Left colon (tissue), 2 donors: ENCODE results near the gene ACRBP. TPM values are rescaled to one million over a fixed set of nuclear protein-coding genes. Genes with fewer than 3 reads are reported as not detected.
A peak's percentile ranks its signal among the peaks of the same experiment; 100 is the strongest.

Source experiments
- ATAC-seq: fragments of 200-7000 bp; cut with Tn5 transposase; one replicate; pipeline ENCODE4 v1.9.1; 2020; ENCODE audit warnings: mild to moderate bottlenecking, moderate library complexity
- DNase-seq, 2 donors: peaks; one replicate each; pipeline ENCODE4 v3.0.0-alpha.2; 2020
- intact Hi-C, 2 donors: fragments of 100-400 bp; cut with DNase I in 1 of 2; cut with micrococcal nuclease in 1 of 2; formaldehyde crosslinking; loops; one replicate each; pipeline versions ENCODE4 v1.11.2 to v1.14.0; 2022; cut with DNase I, micrococcal nuclease
- total RNA-seq, 2 donors: library from RNA; stranded (reverse); fragmentation: NEBNext Ultra II Directional; extraction: Animal tissue kit (Norgen Biotek cat#: 25700); gene quantifications; one replicate each; pipeline ENCODE4 v1.2.1, GENCODE V29; 2021
- donor health status: DM: no; HTN: no; CAD: no.
- donor health status: DM: yes; HTN: yes; CAD: no.

ACRBP gene
- total RNA-seq, 2 donors from 2014 or later, result 2.9 to 3.4 TPM

- ATAC-seq, result no peak
- no peak for DNase-seq
- intact Hi-C loops, result no loop called here
Observed at GRCh38 chr12:6620885-6621274, 26.4 kb downstream of the ACRBP start.

- intact Hi-C loops, result no loop called here
- no peak for DNase-seq
Observed at GRCh38 chr12:6620137-6620884, 26.9 kb downstream of the ACRBP start.

GRCh38 chr12:6618483-6619225 lies 28.6 kb downstream of the ACRBP start:
- ATAC-seq (no peak), DNase-seq (no peak)
- intact Hi-C loops, result no loop called here

More at GRCh38 chr12:6620137-6620884, 26.9 kb downstream of the ACRBP start:
- ATAC-seq, result no peak

- intact Hi-C loops, result no loop called here
- no peak for ATAC-seq
- DNase-seq, result no peak
Observed at GRCh38 chr12:6615802-6616201, 31.4 kb downstream of the ACRBP start.

- ATAC-seq, result peak; percentile 6
- DNase-seq, result no peak
- intact Hi-C loops, result no loop called here
Observed at GRCh38 chr12:6614513-6615172, 32.6 kb downstream of the ACRBP start.

GRCh38 chr12:6613776-6614512 lies 33.3 kb downstream of the ACRBP start:
- intact Hi-C loops, result no loop called here
- ATAC-seq (peak; percentile 74), DNase-seq (peak; percentile 86 to 95)

GRCh38 chr12:6613015-6613775 lies 34.0 kb downstream of the ACRBP start:
- intact Hi-C loops, result no loop called here
- ATAC-seq, result peak; percentile 51
- peak; percentile 83 to 94 for DNase-seq

- DNase-seq, result no peak
- no peak for ATAC-seq
- intact Hi-C loops, result no loop called here
Observed at GRCh38 chr12:6612652-6613014, 34.6 kb downstream of the ACRBP start.

GRCh38 chr12:6612247-6612646 lies 35.0 kb downstream of the ACRBP start:
- ATAC-seq (no peak), DNase-seq (peak in 1 of 2 donors; percentile 44)
- intact Hi-C loops, result no loop called here

- intact Hi-C loops, result no loop called here
- ATAC-seq, result no peak
- DNase-seq, result peak; percentile 37 to 83
Observed at GRCh38 chr12:6608592-6609281, 38.5 kb downstream of the ACRBP start.

- ATAC-seq (peak; percentile 52), DNase-seq (peak; percentile 30 to 86)
Observed at GRCh38 chr12:6607751-6608591, 39.3 kb downstream of the ACRBP start.

GRCh38 chr12:6606331-6607131 lies 40.7 kb downstream of the ACRBP start:
- ATAC-seq (peak; percentile 42), DNase-seq (peak; percentile 75 to 79)
- intact Hi-C loops, result no loop called here

More at GRCh38 chr12:6607751-6608591, 39.3 kb downstream of the ACRBP start:
- intact Hi-C loops, result no loop called here

- intact Hi-C loops, result no loop called here
- DNase-seq (peak in 1 of 2 donors; percentile 46), ATAC-seq (peak; percentile 14)
Observed at GRCh38 chr12:6605421-6606330, 41.6 kb downstream of the ACRBP start.

- ATAC-seq (no peak), DNase-seq (peak in 1 of 2 donors; percentile 42)
- intact Hi-C loops, result no loop called here
Observed at GRCh38 chr12:6604259-6605029, 42.8 kb downstream of the ACRBP start.
